Neural crest cell (in vitro differentiated cells): ENCODE measurements around the gene RETN. TPM values are rescaled to one million over a fixed set of nuclear protein-coding genes. Genes with fewer than 3 reads are reported as not detected.

Experiments used
- DNase-seq: peaks from one replicate; pipeline ENCODE4 v3.0.0; 2021; ENCODE audit warnings: low read depth, mixed read lengths, low spot score
- H3K27ac Mint-ChIP-seq: one replicate; pipeline ENCODE4 v1.8.0; 2021; ENCODE audit warnings: mild to moderate bottlenecking, mixed read lengths; ENCODE audit not compliant: unreplicated experiment
- H3K27me3 Mint-ChIP-seq: 2 replicates; pipeline ENCODE4 v1.8.0; 2021; ENCODE audit warnings: low read depth, mild to moderate bottlenecking, mixed read lengths
- H3K36me3 Mint-ChIP-seq: 2 replicates; pipeline ENCODE4 v1.8.0; 2021; ENCODE audit warnings: low read depth, mild to moderate bottlenecking, mixed read lengths
- H3K4me1 Mint-ChIP-seq: 2 replicates; pipeline ENCODE4 v1.8.0; 2021; ENCODE audit warnings: mixed read lengths
- H3K4me3 Mint-ChIP-seq: one replicate; pipeline ENCODE4 v1.8.0; 2021; ENCODE audit warnings: mild to moderate bottlenecking, mixed read lengths
- H3K9me3 Mint-ChIP-seq: 2 replicates; pipeline ENCODE4 v1.8.0; 2021; ENCODE audit warnings: mixed read lengths
- CTCF ChIP-seq: fragments of 200-600 bp; sonication (generic); conservative IDR thresholded peaks from 2 replicates; pipeline ENCODE4 v1.5.0; 2021; ENCODE audit warnings: antibody characterized with exemption, mild to moderate bottlenecking
- total RNA-seq: library from RNA; stranded (reverse); gene quantifications from 2 replicates; pipeline ENCODE4 v1.2.1, GENCODE V29; 2021

RETN gene
- total RNA-seq, 1 donor from 2014 or later = not detected

- Mint-ChIP-seq H3K36me3 (no peaks in the 10 kb centered on the region), H3K4me3 (no peak overlapping the region), H3K9me3 (no peaks in the 10 kb centered on the region), H3K4me1 (no peaks in the 10 kb centered on the region), H3K27ac (no peak overlapping the region), H3K27me3 (peaks cover 59% of the 10 kb centered on the region)
- DNase-seq = no peak
- no peak for TF ChIP-seq CTCF
Observed at GRCh38 chr19:7665076-7665475, 3.8 kb upstream of the RETN start.

- peaks cover 88% of the 10 kb centered on the region for H3K27me3 Mint-ChIP-seq
Observed at GRCh38 chr19:7669641-7670040, 792 bp downstream of the RETN start.

GRCh38 chr19:7670150-7670783 is 1.4 kb downstream of the RETN start:
- Mint-ChIP-seq H3K36me3 (no peaks in the 10 kb centered on the region), H3K27ac (no peak overlapping the region), H3K4me3 (no peak overlapping the region), H3K4me1 (no peaks in the 10 kb centered on the region), H3K9me3 (peaks cover 3% of the 10 kb centered on the region), H3K27me3 (peaks cover 87% of the 10 kb centered on the region)
- no peak for DNase-seq
- TF ChIP-seq CTCF = no peak

More at GRCh38 chr19:7669641-7670040, 792 bp downstream of the RETN start:
- no peak for DNase-seq
- Mint-ChIP-seq H3K4me1 (no peaks in the 10 kb centered on the region), H3K36me3 (no peaks in the 10 kb centered on the region), H3K4me3 (no peak overlapping the region), H3K27ac (no peak overlapping the region), H3K9me3 (peaks cover 3% of the 10 kb centered on the region)
- TF ChIP-seq CTCF = no peak

- no peaks in the 10 kb centered on the region for H3K4me1 Mint-ChIP-seq
- no peak for DNase-seq
- TF ChIP-seq CTCF = no peak
- peaks cover 85% of the 10 kb centered on the region for H3K27me3 Mint-ChIP-seq
- H3K9me3 Mint-ChIP-seq = peaks cover 3% of the 10 kb centered on the region
- H3K36me3 Mint-ChIP-seq = no peaks in the 10 kb centered on the region
- no peak overlapping the region for H3K27ac Mint-ChIP-seq
- no peak overlapping the region for H3K4me3 Mint-ChIP-seq
Observed at GRCh38 chr19:7670790-7671189, 1.9 kb downstream of the RETN start.

- DNase-seq = no peak
- H3K4me3 Mint-ChIP-seq = no peak overlapping the region
- no peaks in the 10 kb centered on the region for H3K4me1 Mint-ChIP-seq
- H3K27ac Mint-ChIP-seq = no peak overlapping the region
- TF ChIP-seq CTCF = no peak
- peaks cover 3% of the 10 kb centered on the region for H3K9me3 Mint-ChIP-seq
- H3K27me3 Mint-ChIP-seq = peaks cover 88% of the 10 kb centered on the region
- no peaks in the 10 kb centered on the region for H3K36me3 Mint-ChIP-seq
Observed at GRCh38 chr19:7672522-7672921, 3.7 kb downstream of the RETN start.
